ENCODE measurements around the gene EXOC8. TPM values are rescaled to one million over a fixed set of nuclear protein-coding genes. Genes with fewer than 3 reads are reported as not detected.
A peak's percentile ranks its signal among the peaks of the same experiment; 100 is the strongest.

The EXOC8 gene
- total and polyA plus RNA-seq, 2 donors (not counting 1 experiment from before 2014, with no cell fraction given) = 10.0 to 32.6 TPM

- Histone ChIP-seq H4K20me1 (ENCODE audit: control insufficient read depth, insufficient read depth, low read length, poor library complexity, severe bottlenecking) (peaks cover 32% of the 10 kb centered on the region), H3K9ac (ENCODE audit: low read length) (peak within 1 kb of the TSS; percentile 99), H3K36me3 (replicated peaks in 1 of 2; ENCODE audit: control extremely low read depth in 1 of 2, control insufficient read depth in 1 of 2, extremely low read depth in 1 of 2, insufficient read depth in 2 of 2, low read length in 1 of 2) (peaks cover 3 to 6% of the 10 kb centered on the region in 2 experiments), H3K79me2 (ENCODE audit: control insufficient read depth, insufficient read depth, low read length) (peaks cover 84% of the 10 kb centered on the region), H3K9me3 (ENCODE audit: control extremely low read depth in 1 of 3, control insufficient read depth in 2 of 3, insufficient read depth in 1 of 3, low read length in 2 of 3) (peaks cover 0 to 10% (median 0%) of the 10 kb centered on the region in 3 donors), H2AFZ (ENCODE audit: insufficient read depth, low read depth, low read length, poor library complexity, severe bottlenecking) (peak within 1 kb of the TSS; percentile 99), H3K4me3 (ENCODE audit: control extremely low read depth in 1 of 5, extremely low read depth in 1 of 5, insufficient read depth in 1 of 5, low read depth in 2 of 5, low read length in 4 of 5) (peak within 1 kb of the TSS; percentile 68 to 96 (median 94)), H3K4me2 (replicated peaks; ENCODE audit: low read depth, low read length, poor library complexity, severe bottlenecking) (peak within 1 kb of the TSS; percentile 88), H3K4me1 (ENCODE audit: control insufficient read depth in 2 of 2, insufficient read depth in 2 of 2, low read length in 2 of 2) (peaks cover 45 to 46% of the 10 kb centered on the region in 2 donors), H3K27ac (ENCODE audit: low read length in 2 of 2) (peak within 1 kb of the TSS; percentile 93 to 99), H3K27me3 (replicated peaks in 1 of 4; ENCODE audit: control extremely low read depth in 1 of 4, control insufficient read depth in 3 of 4, insufficient read depth in 4 of 4, low read length in 3 of 4) (no peaks in the 10 kb centered on the region)
- DNase-seq (no peak), ATAC-seq (ENCODE audit: low read depth) (no peak)
- TF ChIP-seq EZH2 (IDR thresholded peaks at IDR 0.05; ENCODE audit: borderline replicate concordance, insufficient read depth, low read depth, low read length, poor library complexity, severe bottlenecking) (no peak), CTCF (IDR thresholded peaks at IDR 0.05) (no peak)
- Mint-ChIP-seq H3K27ac (peak within 1 kb of the TSS; percentile 100), H3K4me3 (peak within 1 kb of the TSS; percentile 99), H3K4me1 (peaks cover 51% of the 10 kb centered on the region), H3K9me3 (ENCODE audit: insufficient read depth) (no peaks in the 10 kb centered on the region), H3K27me3 (peaks cover 3% of the 10 kb centered on the region)
- WGBS (ENCODE audit: insufficient coverage) = under 1% methylated on average over 28 of the region's 43 CpGs
- ChIA-PET CTCF (interaction anchor here (0.9 to 2.5 kb wide), 8 partner anchors 17 to 1830 kb away, joined by 3 to 11 read pairs (median 6); partner anchors contain the start of genes EGLN1, NUP133 and TSNAX), POLR2A (interaction anchor here (0.6 to 1.3 kb wide), 4 partner anchors 83 to 1613 kb away, joined by 4 to 10 read pairs (median 7); no protein-coding TSS in a partner anchor)
- intact Hi-C loops (cut with micrococcal nuclease) = loop anchor here (1.0 kb wide), 5 partner anchors 19 to 696 kb away; partner anchors contain the start of genes COG2, EGLN1, GNPAT and TSNAX
These were observed 847 bp upstream of the EXOC8 start, which contains the start of gene SPRTN for GRCh38 chr1:231338270-231339128. Gene SPRTN (plus strand): TSS chr1:231338293. CDS start chr1:231338384, 91 bp downstream.

Measured in B cell (primary cell).